Fibroblast of gingiva (primary cell): ENCODE data around the gene ZER1.
"Not testable (repeated sequence)": the region's sequence is repeated elsewhere in the genome, so short reads cannot be mapped to it uniquely, and the experiment has no call there.

ENCODE experiments used
- DNase-seq: peaks from one replicate; pipeline ENCODE4 v3.0.0-alpha.2; 2011; ENCODE audit warnings: low read depth

ZER1 gene

DNA sequence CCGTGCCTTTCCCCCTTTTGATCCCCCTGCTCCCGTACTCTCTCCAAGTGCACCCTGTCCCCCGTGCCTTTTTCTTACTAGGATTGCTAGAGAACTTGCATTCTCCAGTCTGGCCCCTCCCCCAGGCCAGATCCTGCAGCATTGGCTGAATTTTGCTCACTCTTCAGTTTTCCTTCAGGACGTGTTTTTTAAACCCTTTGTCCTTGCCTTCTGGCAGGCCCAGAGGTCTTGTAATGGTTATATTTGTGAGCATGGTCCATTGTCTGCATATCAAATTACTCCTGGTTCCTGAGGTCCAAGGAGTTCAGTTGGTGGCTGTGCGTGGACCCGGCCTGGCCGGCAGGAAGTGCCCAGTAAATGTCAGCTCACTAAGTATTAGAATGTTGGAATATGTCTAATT is 15.9 kb upstream of the ZER1 start:
- no peak for DNase-seq

DNA sequence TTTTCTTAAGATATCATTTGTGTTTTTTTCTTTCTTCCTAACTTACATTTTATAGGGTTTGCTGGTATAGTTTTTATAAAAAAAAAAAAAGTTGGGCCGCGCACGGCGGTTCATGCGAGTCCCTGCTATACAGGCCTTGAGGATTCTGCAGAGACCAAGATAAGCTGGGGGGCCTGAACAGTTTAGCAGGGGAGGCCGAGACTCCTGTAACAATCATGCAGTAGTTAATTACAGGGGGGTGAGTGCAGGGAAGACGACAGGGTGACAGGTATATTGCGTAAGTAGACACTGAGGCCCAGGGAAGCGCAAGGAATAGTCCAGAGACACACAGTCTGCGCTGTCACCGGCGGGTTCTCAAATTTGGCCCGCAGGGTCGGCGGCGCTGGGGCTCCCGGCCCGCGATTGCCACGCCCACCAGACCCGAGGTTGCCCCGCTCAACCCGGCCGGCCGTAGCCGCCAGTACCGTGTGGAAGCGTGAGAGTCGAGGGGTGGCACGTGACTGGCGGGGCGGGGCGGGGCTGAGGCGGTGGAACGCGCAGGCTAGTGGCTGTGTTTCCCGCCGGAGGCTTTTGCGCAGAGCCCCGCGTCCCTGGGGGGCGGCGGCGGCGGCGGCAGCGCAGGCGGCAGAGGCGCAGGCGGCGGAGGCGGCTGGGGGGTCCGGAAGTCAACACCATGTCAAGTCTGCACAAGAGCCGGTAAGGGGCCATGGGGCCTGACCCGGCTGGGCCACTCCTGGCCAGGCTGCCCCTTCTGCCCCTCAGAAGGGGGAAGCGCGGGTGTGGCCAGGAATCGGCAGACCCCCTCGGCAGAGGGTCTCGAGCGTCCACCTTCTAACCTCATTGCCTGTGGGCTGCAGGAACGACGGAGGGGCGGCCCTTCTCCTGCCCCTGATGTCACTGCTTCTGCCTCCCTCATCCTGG is 15.2 kb upstream of the ZER1 start, which contains the start of gene TBC1D13:
Gene TBC1D13 (plus strand): TSS at position 573 of the 921 bp plus-strand sequence. CDS start 101 bp downstream, at position 674.
- DNase-seq = peak; percentile 83

DNA sequence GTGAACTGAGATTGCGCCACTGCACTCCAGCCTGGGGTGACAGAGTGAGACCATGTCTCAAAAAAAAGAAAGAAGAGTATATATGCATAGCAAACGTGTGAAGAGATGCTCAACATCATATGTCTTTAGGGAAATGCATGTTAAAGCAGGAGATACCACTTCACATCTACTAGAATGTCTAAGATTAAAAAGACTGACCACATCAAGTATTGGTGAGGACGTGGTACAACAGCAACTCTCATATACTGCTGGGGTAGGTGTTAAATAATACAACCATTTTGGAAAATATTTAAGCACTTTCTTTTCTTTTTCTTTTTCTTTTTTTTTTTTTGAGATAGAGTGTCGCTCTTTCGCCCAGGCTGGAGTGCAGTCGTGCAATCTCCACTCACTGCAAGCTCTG is 13.7 kb upstream of the ZER1 start:
- DNase-seq = no peak

DNA sequence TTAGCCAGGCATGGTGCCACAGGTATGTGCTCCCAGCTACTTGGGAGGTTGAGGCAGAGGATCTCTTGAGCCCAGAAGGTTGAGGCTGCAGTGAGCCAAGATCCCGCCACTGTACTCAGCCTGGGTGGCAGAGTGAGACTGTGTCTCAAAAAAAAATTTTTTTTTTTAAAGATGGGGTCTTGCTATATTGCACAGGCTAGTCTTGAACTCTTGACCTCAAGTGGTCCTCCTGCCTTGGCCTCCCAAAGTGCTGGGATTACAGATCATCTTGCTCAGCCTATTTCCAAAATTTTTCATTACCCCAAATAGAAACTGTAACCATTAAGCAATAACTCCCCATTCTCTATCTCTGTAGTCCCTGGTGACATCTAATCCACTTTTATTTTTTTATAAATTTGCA is 10.9 kb upstream of the ZER1 start:
- DNase-seq = no peak

DNA sequence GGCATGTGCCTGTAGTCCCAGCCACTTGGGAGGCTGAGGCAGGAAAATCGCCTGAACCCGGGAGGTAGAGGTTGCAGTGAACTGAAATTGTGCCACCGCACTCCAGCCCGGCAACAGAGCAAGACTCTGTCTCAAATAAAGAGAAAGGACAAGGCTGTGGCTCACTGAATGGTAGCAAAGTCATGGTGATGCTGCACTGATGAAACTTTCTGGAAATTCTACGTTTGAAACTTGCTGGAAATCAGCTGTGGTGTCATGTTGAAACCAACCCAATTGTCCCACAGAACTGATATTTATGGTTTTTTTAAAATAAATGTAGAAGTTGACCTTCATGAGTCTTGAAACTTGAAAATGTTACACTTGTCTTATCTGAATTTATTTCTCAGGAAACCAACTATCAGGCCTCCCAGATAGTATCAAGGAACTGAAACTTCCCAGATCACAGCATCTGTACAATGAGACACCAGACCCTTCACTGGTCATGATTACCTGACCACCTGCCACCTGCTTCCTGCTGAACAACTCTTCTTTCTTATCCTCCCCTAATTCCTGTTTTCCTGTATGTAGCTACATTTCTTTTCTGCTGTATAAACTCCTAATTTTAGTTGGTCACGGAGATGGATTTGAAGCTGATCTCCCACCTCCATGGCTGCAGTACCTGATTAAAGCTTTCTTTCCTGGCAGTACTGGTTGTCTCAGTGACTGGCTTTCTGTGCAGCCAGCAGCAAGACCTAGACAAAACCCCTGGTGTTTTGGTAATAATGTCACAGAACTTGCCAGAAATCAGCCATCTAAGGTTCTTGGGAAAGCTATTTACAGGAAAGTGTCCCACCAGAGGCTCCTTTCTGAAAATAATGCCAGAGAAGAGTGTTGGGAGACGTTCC is 9.7 kb upstream of the ZER1 start:
- DNase-seq = no peak

DNA sequence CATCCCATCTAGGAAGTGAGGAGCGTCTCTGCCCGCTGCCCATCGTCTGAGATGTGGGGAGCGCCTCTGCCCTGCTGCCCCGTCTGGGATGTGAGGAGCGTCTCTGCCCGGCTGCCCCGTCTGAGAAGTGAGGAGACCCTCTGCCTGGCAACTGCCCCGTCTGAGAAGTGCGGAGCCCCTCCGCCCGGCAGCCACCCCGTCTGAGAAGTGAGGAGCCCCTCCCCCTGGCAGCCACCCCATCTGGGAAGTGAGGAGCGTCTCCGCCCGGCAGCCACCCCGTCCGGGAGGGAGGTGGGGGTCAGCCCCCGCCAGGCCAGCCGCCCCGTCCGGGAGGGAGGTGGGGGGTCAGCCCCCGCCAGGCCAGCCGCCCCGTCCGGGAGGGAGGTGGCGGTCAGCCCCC is 8.4 kb upstream of the ZER1 start:
- DNase-seq = not testable (repeated sequence)

DNA sequence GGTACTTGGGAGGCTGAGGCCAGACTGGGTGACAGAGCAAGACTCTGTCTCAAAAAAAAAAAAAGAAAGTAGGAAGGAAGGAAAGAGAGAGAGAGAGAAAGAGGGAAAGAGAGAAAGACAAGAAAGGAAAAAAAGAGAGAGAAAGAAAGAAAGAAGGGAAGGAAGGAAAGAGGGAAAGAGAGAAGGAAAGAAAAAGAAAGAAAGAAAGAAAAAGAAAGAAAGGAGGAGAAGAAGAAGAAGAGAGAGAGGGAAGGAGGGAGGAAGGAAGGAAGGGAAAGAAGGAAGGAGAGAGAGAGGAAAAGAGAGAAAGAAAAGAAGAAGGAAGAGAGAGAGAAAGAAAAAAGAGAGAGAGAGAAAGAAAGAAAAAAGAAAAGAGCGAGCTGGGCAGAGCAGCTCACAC is 3.1 kb upstream of the ZER1 start:
- DNase-seq = no peak

DNA sequence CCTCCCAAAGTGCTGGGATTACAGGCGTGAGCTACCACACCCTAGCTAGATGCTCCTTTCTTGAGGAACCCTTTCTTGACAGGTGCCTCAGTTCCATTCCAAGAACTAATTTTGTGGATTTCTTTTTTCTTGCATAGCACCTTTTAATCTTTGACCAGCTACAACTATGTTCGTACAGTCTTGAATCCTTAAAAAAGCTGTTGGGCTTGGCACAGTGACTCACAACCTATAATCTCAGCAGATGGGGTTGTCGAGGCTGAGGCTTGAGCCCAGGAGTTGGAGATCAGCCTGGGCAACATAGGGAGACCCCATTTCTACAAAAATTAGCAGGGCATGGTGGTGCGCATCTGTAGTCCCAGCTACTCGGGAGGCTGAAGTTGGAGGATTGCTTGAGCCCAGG is 1.3 kb upstream of the ZER1 start:
- no peak for DNase-seq

DNA sequence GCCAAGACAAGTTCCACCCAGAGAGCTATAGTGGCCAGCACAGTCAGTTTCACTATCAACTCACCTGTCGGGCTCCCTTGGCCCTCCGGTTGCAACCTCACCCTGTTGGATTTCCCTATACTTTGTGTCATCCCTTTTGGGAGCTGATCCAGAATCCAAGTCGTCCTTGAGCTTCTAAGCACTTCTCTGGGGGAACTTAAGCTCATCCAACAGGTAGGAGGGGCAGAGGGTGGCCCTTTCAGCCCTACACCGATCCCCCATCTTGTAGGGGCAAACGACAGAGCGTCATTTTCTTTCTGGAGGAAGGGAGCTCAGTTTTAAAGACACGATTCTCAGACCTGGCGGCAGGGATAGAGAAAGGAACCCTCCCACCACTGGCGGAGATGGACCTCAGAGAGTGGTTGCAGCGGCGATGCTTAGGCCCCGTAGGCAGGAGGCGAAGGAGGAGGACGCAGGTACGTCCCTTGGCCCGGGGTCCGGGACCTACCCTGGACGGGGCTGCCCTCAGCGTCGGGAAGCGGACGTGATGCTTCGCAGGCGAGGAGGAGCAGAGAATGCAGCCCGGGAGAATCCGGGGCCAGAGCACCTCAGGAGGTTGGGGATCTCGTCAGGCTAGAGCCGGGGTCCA is 519 bp downstream of the ZER1 start:
- no peak for DNase-seq

DNA sequence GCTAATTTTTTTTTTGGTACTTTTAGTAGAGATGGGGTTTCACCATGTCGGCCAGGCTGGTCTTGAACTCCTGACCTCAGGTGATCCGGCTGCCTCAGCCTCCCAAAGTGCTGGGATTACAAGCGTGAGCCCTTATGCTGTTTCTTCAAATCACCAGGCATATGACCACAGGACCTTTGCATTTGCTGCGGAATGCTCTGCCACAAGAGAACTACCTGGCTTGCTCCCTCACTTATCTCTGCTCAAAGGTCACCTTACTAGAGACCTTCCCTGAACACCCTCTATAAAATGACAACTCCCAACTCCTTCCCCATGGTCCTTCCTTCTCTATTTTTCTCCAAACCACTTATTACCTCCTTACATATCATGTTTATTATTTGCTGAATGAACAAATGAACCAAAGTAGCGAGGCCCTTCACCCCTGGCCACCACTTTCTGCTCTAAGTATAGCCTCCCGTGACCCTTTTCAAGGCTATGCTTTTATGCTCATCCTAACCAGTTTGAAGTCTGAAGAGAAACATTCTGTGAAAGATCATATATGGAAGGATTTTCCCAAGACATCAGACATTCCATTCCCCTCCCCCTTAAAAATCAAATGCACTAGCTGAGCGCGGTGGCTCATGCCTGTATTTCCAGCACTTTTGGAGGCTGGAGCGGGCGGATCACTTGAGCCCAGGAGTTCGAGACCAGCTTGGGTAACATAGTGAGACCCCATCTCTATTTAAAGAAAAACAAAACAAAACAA is 1.3 kb downstream of the ZER1 start:
- DNase-seq = no peak

DNA sequence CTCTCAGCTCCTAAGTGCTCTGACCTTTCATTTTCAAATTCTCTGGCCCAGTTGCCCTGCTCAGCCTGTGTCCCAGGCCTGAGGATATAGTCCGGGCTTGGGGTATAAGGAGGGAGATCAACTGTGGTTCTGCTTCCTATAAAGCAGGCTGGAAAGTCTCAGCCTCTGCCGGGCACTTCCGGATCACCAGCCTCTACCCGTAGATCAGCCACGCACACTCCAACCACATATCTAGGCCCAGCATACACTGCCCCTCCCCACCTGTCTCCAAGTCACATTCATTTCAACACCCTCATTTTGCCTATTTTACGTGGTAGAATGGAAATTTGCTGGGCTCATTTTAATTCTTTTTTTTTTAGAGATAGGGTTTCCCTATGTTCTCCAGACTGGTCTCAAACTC is 3.1 kb downstream of the ZER1 start:
- DNase-seq = no peak

DNA sequence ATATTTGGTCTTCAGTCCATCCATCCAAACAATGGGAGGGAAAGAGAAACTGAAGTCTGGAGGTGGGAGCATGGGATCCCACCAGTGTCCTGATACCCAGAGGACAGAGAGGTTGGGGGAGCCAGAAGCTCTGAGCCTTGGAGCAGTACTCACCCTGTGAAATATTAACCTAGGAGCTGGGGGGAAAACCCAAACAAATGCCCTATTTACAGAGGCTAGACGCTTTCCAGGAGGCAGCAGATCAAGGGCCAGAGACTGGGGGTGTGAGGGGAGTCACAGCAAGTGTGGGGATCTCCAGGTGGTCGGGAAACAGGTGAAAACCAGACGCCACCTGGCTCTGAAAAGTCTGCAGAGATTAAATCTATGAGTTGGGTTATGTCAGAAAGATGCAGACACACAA is 6.2 kb downstream of the ZER1 start:
- no peak for DNase-seq

DNA sequence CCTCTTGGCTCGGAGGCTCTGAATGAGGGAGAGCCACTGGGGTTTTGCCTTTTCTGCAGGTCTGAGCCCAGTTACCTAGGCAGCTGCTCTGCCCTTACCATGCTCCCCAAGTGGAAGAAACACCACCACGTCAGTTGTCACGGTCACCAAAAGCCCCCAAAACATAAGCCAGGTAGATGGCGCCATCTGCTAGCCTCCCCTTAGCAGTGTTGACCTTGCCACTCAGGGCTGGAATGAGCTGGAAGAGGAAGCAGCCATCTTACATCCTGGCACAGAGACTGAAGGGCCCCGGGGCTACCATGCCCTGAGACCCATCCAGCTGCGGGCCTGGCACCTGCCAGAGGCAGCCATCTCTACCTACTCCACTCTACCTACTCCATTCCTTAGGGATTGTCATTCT is 7.4 kb downstream of the ZER1 start:
- DNase-seq = no peak

DNA sequence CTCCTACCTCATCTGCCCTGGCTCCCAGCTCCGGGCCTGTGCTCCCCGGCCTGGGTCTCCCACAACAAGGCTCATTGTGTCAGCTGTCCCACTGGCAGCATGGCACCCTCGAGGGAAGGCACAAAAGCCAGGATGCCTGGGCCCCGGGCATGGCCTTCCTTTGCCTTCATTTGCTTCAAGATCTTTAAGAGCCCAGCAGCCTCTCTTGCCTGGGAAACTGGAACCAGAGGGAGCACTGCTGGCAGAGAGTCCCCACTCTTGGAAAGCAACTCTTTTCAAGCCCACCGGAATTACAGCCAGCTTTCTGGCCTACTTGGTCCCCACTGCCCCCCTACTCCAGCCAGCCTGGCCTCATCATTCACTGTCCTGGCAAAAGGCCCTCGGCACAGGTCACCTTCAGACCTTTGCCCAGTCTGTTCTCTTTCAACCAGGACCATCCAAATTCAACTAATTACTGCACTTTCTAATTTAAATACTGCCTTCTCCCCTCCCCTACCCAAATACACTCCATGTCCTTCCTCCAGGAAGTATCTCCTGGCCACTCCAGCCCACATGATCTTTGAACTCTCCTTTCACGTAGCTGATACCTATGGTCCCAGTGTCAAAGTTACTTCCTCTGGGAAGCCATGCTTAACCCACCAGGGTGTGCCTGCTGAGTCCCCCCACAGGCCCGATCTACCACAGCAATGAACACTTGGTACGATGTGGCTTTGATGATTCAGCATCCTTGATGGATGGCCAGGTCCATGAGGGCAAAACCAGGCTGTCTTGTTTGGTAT is 8.9 kb downstream of the ZER1 start:
- DNase-seq = no peak

DNA sequence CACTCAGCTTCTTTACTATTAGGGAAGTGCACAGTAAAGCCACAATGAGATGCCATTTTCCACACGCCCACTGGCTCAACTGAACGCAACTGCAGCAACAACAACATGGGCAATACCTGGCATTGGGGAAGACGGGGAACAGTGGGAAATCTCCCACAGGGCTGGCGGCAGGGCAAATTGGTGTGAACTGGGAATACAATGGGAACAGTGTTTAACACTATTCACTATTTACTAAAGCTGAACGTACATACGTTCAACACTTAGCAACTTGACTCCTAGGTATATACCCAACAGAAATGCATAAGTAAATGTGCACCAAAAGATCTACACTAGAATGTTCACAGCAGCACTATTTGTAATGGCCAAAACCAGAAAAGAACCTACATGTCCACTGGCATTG is 14.1 kb downstream of the ZER1 start:
- DNase-seq = no peak

DNA sequence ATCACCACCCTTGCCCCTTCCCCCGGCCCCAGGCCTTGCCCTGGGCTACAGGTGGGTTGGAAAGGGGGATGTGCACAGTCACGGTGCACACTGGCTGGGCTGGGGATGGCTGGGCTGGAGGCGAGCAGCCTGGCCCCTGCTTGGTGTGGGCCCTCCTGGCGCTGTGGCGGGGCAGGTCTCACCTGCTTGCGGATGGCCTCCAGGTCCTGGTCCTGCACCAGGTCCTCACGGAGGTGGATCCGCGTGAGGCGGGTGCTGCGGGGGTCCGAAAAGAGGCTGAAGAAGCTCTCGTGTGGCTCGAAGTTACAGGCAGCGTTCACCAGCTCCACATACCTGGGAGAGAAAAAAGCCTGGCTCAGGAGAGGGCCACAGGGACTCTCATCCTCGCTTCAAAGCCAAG is 18.1 kb downstream of the ZER1 start:
- no peak for DNase-seq

DNA sequence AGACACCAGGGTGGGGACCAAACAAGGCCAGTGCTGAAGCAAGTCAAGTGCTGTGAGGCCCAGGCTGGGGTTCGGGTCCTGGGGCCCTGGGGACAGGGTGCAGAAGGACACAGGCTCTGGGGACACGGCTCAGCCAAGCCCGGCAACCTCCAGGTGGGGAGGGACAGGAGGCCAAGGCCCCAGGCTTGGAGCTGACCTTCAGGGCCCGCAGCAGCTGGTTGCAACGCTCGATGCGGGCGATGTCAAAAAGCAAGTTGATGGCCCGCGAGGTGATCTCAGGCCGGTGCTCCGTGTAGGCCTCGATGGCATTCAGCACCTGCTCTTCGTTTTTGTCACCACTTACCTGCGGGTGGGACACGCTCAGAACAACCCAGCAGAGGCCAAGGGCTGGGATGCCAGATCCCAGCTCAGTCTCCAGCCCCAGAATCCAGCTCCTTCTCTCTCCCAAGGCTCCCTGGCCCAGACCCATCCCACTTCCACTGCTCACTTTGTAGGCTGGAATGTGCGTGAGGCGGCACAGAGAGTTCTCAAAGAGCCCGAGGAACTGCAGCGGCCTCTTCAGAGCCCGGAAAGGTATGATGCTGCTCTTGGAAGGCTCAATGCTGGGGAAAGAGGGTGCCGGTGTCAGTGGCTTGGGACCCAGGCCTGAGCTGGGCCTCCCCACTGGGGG is 20.7 kb downstream of the ZER1 start:
- no peak for DNase-seq

DNA sequence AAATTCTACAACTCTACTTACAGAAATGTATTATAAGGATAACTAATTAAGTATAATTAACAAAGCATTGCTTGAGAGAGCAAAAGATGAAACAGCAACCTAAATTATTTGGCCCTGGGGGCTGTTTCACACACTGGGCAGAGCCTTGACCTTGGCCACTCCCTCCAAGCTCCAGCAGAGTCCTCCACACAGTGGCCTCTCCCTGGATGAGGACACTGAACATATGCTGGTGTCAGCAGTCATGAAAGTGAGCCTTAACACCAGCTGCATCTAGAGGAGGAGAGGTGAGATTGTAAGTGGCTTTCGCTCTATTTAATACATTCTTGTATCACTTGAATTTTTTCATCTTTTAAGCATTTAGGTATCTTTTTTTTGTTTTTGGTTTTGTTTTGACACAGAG is 24.5 kb downstream of the ZER1 start:
- no peak for DNase-seq

DNA sequence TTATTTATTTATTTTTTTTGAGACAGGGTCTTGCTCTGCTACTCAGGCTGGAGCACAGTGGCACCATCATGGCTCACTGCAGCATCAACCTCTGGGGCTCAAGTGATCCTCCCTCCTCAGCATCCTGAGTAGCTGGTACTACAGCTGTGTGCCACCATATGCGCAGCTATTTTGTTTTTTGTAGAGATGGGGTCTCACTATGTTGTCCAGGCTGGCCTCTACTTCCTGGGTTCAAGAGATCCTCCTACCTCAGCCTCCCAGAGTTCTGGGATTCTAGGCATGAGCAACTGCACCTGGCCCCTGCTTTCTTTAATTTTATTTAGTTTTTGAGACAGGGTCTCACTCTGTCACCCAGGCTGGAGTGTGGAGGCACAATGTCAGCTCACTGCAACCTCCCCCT is 28.3 kb downstream of the ZER1 start:
- no peak for DNase-seq

DNA sequence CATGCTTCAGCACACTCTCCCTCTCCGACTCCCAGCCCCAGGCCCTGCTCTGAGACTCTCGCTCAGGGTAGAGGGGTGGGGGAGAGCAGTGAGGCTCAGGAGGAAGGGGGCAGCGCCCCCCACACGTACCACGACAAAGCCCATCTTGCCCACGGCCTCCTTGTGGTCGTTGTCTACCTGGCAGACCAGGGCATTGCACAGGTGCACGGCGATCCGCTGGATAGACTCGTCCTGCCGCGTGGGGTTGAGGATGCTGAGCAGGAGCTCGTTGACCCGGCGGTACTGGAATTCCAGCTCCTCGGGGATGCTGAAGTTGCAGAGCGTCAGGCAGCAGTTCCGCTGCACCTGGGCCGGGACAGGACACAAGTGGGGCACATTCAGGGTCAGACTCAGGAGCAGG is 29.3 kb downstream of the ZER1 start:
- DNase-seq = no peak

DNA sequence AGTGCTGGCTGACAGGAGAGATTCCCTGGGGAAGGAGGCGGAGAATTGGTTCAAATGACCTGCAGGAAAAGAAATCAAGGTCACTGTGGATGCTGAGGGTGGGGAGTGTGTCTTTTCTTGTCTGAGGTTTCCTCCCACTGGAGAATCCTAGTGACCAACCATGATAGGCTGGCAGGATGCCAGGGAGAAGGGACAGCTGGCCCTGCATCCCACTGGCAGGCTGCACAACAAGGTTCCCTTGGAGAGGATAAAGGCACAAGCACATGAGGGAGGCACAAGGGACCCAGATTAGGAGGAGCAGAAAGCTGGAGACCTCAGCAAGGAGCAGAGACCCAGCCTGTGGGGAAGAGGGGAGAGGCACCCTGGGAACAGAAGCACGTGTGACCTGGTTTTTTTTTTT is 36.4 kb downstream of the ZER1 start:
- DNase-seq = no peak
